Psoas muscle (tissue), 8 donors: ENCODE data around the gene WDR1. TPM values are rescaled to one million over a fixed set of nuclear protein-coding genes. Genes with fewer than 3 reads are reported as not detected.
A peak's percentile ranks its signal among the peaks of the same experiment; 100 is the strongest.

Source experiments
- ATAC-seq, 4 donors: fragments of 200-7000 bp; cut with Tn5 transposase; one replicate each; pipeline ENCODE4 v1.9.1; 2020; ENCODE audit warnings: moderate library complexity in 3 of 4, mild to moderate bottlenecking in 2 of 4
- DNase-seq, 2 donors: peaks; one replicate each; pipeline ENCODE4 v3.0.0-alpha.2; 2020
- H3K27ac ChIP-seq: fragments of 200-600 bp; one replicate; pipeline ENCODE4 v1.8.0; 2022
- H3K27me3 ChIP-seq, 3 donors: fragments of 200-600 bp in 1 of 3; one replicate each; pipeline versions ENCODE4 v1.6.1 to v1.8.0; 2013 to 2022; ENCODE audit warnings: low read length in 2 of 3, mild to moderate bottlenecking in 2 of 3, moderate library complexity in 1 of 3; ENCODE audit not compliant: insufficient read depth in 3 of 3
- H3K36me3 ChIP-seq, 2 donors: fragments of 200-600 bp in 1 of 2; one replicate each; pipeline versions ENCODE4 v1.6.1 to v1.8.0; 2013 to 2022; ENCODE audit warnings: low read depth in 1 of 2, mild to moderate bottlenecking in 1 of 2, moderate library complexity in 1 of 2; ENCODE audit not compliant: insufficient read depth in 1 of 2
- H3K4me1 ChIP-seq: fragments of 200-600 bp; one replicate; pipeline ENCODE4 v1.8.0; 2022
- H3K4me3 ChIP-seq: fragments of 200-600 bp; one replicate; pipeline ENCODE4 v1.8.0; 2022; ENCODE audit warnings: mild to moderate bottlenecking
- H3K9me3 ChIP-seq: fragments of 200-600 bp; one replicate; pipeline ENCODE4 v1.8.0; 2022
- WGBS, 3 donors: extraction: QIAGEN DNeasy Blood & Tissue Kit; methylation state at CpG; one replicate each; pipeline versions ENCODE4 v1.1.6 to v1.1.7; 2013; 5-methylcytosine and 5-hydroxymethylcytosine counted together
- intact Hi-C, 2 donors: fragments of 100-400 bp; cut with DNase I; formaldehyde crosslinking; loops; one replicate each; pipeline versions ENCODE4 v1.11.0 to v1.14.2; 2022
- polyA plus RNA-seq, 3 donors: library from polyadenylated mRNA; stranded (reverse); fragments of 200-250 nt; gene quantifications; one replicate each; pipeline ENCODE4 v1.2.3, GENCODE V29; 2013
- total RNA-seq, 4 donors: library from RNA; stranded (reverse); fragmentation: NEBNext Ultra II Directional in 2 of 4; extraction: Animal tissue kit (Norgen Biotek cat#: 25700) in 2 of 4; gene quantifications; one replicate each; pipeline versions ENCODE4 v1.2.1 to v1.2.4, GENCODE V29; 2021 to 2023
- TF ChIP-seq, protein P1 (sequence below): fragments of 200-600 bp; IDR thresholded peaks from one replicate; pipeline ENCODE4 v1.8.0; 2022; ENCODE audit warnings: antibody characterized with exemption
- donor health status: healthy with polysubstance abuse.
- donor health status: DM: no; HTN: no; CAD: no; lungs with moderate emphysema.
- donor health status: Bipolar disorder and iron deficiency.
- donor health status: healthy.
- donor health status: DM: yes; HTN: yes; CAD: no.
- donor health status: DM: no; HTN: no; CAD: no.
- donor health status: DM: no; HTN: no; CAD: no.
- donor health status: DM: yes; HTN: yes; CAD: no.

Gene WDR1
- total and polyA plus RNA-seq, 7 donors, result 55.6 to 273 (median 106) TPM

DNA sequence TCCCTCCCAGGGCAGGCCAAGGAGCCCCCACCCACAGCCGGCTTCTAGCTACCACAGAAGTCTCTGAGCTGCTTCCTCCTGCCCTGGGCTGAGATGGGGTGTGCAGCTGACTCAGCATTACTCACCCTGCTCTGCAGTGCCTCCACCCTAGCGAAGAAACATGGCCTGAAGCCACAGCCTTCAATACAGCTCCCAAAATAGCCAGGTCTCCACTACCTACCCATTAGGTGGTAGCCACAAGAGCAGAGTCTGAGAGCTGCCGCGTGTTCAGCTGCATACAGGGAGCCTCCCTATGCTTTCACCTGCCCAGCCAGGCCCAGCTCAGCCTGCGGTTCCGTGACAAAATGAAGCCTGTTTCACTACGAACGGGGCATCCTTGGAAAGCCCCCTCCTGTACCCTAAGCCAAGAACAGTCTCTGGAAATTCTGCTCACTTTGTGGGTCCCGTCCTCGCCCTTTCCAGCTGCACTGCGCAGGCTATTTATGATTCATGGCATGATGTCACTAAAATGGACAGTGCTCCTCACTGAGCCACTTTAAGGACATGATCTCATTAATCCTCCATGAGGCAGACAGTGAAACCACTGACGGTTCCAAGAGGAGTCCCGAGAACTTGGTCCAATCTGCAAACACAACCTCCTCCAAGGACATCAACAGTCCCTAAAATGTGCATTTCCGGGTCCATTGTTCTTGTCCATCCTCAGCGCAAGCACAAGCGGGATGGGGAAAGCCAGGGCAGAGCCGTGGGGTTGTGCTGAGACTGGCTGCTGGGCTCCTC lies 20.2 kb downstream of the WDR1 start:
- Histone ChIP-seq H3K27ac (peak overlapping the region; percentile 99), H3K27me3 (no peaks in the 10 kb centered on the region), H3K4me1 (peaks cover 97% of the 10 kb centered on the region), H3K4me3 (peak overlapping the region; percentile 40), H3K9me3 (no peaks in the 10 kb centered on the region), H3K36me3 (peaks cover 6 to 77% of the 10 kb centered on the region in 2 donors)
- DNase-seq (peak; percentile 69 to 80), ATAC-seq (peak; percentile 75 to 87 (median 82))
- TF ChIP-seq, protein P1, sequence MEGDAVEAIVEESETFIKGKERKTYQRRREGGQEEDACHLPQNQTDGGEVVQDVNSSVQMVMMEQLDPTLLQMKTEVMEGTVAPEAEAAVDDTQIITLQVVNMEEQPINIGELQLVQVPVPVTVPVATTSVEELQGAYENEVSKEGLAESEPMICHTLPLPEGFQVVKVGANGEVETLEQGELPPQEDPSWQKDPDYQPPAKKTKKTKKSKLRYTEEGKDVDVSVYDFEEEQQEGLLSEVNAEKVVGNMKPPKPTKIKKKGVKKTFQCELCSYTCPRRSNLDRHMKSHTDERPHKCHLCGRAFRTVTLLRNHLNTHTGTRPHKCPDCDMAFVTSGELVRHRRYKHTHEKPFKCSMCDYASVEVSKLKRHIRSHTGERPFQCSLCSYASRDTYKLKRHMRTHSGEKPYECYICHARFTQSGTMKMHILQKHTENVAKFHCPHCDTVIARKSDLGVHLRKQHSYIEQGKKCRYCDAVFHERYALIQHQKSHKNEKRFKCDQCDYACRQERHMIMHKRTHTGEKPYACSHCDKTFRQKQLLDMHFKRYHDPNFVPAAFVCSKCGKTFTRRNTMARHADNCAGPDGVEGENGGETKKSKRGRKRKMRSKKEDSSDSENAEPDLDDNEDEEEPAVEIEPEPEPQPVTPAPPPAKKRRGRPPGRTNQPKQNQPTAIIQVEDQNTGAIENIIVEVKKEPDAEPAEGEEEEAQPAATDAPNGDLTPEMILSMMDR, result no peak
- WGBS, 3 donors, result 14 to 28% (median 16%) methylated on average over 17 of the region's 17 CpGs
- intact Hi-C loops, result no loop called here

DNA sequence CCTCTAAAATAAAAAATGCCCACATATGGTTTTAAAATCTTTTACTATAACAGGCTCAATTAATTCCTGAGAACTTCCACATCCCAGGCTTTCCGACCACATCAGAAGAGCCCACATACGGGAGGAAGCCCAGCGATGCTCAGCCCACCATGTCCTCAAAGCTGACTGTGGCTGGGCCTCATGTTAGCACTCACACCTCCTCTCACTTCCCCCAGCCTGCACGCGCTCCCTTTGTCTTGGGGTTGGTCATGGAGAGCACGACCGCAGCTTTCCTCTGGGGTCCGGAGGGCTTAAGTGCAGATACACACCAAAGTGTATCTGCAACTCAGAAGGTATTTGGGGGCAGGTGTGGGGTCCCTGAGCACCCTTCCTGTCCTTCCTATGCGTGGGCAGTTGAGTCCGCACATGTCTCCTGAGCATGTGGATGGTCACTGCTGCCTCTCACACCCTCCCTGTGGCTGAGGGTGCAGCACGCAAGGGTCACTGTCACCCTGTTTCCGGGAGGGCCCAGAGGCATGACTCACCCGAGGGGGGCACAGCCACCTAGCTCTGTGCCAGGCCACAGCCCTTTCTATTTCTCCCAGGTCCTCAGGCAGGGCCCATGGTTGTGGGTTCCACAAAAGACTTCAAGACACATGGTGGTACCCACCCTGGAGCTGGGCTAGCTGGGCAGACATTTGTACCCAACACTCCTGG lies 21.2 kb downstream of the WDR1 start:
- peak; percentile 25 to 50 for DNase-seq
- Histone ChIP-seq H3K4me1 (peaks cover 95% of the 10 kb centered on the region), H3K4me3 (peak overlapping the region; percentile 40), H3K27ac (peak overlapping the region; percentile 99), H3K9me3 (no peaks in the 10 kb centered on the region), H3K36me3 (peaks cover 11 to 82% of the 10 kb centered on the region in 2 donors), H3K27me3 (no peaks in the 10 kb centered on the region)
- ATAC-seq, result no peak
- intact Hi-C loops, result no loop called here
- 75 to 88% (median 82%) methylated on average over 13 of the region's 13 CpGs for WGBS, 3 donors
- TF ChIP-seq, protein P1, result no peak

DNA sequence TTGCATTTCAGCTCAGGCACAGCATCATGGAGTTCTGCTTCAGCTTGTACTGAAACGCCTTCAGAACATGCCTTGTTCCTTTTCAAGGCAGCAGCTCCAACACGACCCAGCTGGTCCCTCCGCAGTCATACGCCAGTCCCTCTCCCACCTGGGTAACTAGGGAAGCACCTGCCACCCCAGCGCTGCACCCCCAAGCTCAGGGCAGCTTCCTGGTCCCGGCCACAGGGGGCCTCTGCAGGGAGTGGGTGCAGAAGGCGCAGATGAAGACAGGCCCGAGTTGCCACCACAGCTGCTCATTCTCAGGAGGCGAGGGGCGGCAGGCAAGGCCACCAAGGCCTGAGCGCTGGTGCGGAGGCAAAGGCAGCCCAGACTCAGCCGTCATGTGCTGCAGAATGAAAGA lies 21.8 kb downstream of the WDR1 start:
- whole genome bisulfite sequencing, 3 donors, result 73 to 84% (median 83%) methylated on average over 12 to 13 of the region's 13 CpGs
- intact Hi-C loops, result no loop called here
- Histone ChIP-seq H3K27me3 (no peaks in the 10 kb centered on the region), H3K27ac (peak overlapping the region; percentile 99), H3K4me3 (no peak overlapping the region), H3K36me3 (peaks cover 11 to 82% of the 10 kb centered on the region in 2 donors), H3K4me1 (peaks cover 95% of the 10 kb centered on the region), H3K9me3 (no peaks in the 10 kb centered on the region)
- ATAC-seq (no peak), DNase-seq (peak; percentile 15 to 45)
- TF ChIP-seq, protein P1, result no peak

DNA sequence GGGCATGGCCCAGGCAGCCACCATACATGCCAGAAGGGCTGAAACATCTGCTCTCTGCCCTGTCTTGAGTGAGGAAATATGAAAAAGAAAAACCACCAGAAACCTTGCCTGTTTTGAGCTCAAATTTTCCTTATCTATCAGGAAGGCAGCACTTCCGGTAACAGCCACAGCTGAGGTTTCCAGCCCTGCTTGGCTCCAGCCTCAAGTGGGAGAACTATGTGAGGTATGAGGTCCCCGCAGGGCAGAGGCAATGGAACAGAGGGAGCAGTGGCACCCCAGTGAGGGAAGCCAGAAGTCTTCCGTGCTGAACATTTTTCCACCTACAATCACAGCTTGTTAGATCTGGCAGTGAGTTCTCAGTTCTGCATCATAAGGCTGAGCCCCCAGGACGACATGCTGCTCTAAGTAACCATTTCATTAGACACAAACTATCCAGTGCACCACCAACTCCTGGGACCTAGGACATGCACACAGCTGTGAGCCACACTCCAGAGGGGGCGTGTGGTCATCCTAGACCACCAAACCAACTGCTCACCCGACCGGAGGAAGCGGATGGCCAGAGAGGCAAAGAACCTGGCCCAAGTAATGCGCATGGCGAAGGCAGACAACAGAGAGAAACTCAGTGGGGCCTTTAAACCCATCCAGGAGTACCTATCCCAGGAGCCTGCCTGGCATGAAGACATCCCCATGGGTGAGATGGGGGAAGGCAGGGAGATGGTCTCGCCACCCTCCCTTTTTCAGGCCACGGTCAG lies 22.6 kb downstream of the WDR1 start:
- peak; percentile 10 to 42 for DNase-seq
- WGBS, 3 donors, result 58 to 68% (median 59%) methylated on average over 12 of the region's 12 CpGs
- Histone ChIP-seq H3K27me3 (no peaks in the 10 kb centered on the region), H3K4me3 (no peak overlapping the region), H3K27ac (peak overlapping the region; percentile 99), H3K4me1 (peaks cover 95% of the 10 kb centered on the region), H3K36me3 (peaks cover 16 to 82% of the 10 kb centered on the region in 2 donors), H3K9me3 (no peaks in the 10 kb centered on the region)
- ATAC-seq, result no peak
- intact Hi-C loops, result no loop called here
- TF ChIP-seq, protein P1, result no peak
